IMR-90 (cell line): ENCODE results near the gene PXT1. TPM values are rescaled to one million over a fixed set of nuclear protein-coding genes. Genes with fewer than 3 reads are reported as not detected.

ENCODE experiments used
- ATAC-seq: fragments of 200-7000 bp; cut with Tn5 transposase; 2 replicates; pipeline ENCODE4 v1.9.1; 2020; ENCODE audit warnings: low read depth, mild to moderate bottlenecking, moderate library complexity
- BruUV-seq: library from RNA; stranded (reverse); fragments of 400-500 nt; replicated peaks from 2 replicates; lab custom pipeline; 2021; lab: Mats Ljungman, UMichigan
- CTCF ChIA-PET: fragments of 300-600 bp; formaldehyde crosslinking; extraction: SDS; loops from one replicate; lab custom pipeline; 2021; ENCODE audit warnings: antibody characterized with exemption; lab: Yijun Ruan, JAX
- POLR2A ChIA-PET: fragments of 300-600 bp; sonication (Branson Sonifier 250); formaldehyde crosslinking; loops from one replicate; lab custom pipeline; 2022; ENCODE audit warnings: antibody characterized with exemption; ENCODE audit not compliant: unreplicated experiment; lab: Charles Lee
- DNase-seq: peaks from one replicate; pipeline ENCODE4 v3.0.0; 2013
- H2AFZ ChIP-seq: replicated peaks from 2 replicates; pipeline ENCODE3; 2013; ENCODE audit warnings: low read length, mild to moderate bottlenecking; ENCODE audit not compliant: poor library complexity
- H2AK5ac ChIP-seq: 2 replicates; pipeline ENCODE4 v1.6.1; 2013; ENCODE audit warnings: low read depth, low read length, inconsistent platforms
- H2AK9ac ChIP-seq: replicated peaks from 2 replicates; pipeline ENCODE3; 2013; ENCODE audit warnings: mild to moderate bottlenecking, low read depth, low read length, moderate library complexity; ENCODE audit not compliant: poor library complexity
- H2BK120ac ChIP-seq: 2 replicates; pipeline ENCODE4 v1.6.1; 2013; ENCODE audit warnings: low read depth, low read length, inconsistent platforms
- H2BK15ac ChIP-seq: 3 replicates; pipeline ENCODE4 v1.6.1; 2013; ENCODE audit warnings: low read depth, low read length, inconsistent platforms
- H2BK20ac ChIP-seq: 2 replicates; pipeline ENCODE4 v1.6.1; 2013; ENCODE audit warnings: low read depth, mild to moderate bottlenecking, inconsistent platforms, low read length, moderate library complexity
- H2BK5ac ChIP-seq: 2 replicates; pipeline ENCODE4 v1.6.1; 2013; ENCODE audit warnings: mild to moderate bottlenecking, low read depth, low read length, inconsistent platforms; ENCODE audit not compliant: poor library complexity, severe bottlenecking
- H3K14ac ChIP-seq: replicated peaks from 2 replicates; pipeline ENCODE4 v1.6.1; 2013; ENCODE audit warnings: low read depth, low read length, inconsistent platforms
- H3K18ac ChIP-seq: 2 replicates; pipeline ENCODE4 v1.6.1; 2013; ENCODE audit warnings: low read depth, low read length, control low read depth
- H3K23ac ChIP-seq: 2 replicates; pipeline ENCODE4 v1.6.1; 2013; ENCODE audit warnings: low read depth, low read length, inconsistent platforms
- H3K27ac ChIP-seq: 2 replicates; pipeline ENCODE4 v1.5.1; 2013; ENCODE audit warnings: mild to moderate bottlenecking, control low read depth, low read length; ENCODE audit not compliant: insufficient read depth
- H3K27me3 ChIP-seq: 2 replicates; pipeline ENCODE4 v1.6.1; 2013; ENCODE audit warnings: low read length; ENCODE audit not compliant: control insufficient read depth, insufficient read depth
- H3K36me3 ChIP-seq: 2 replicates; pipeline ENCODE4 v1.6.1; 2013; ENCODE audit warnings: low read length, mixed read lengths; ENCODE audit not compliant: control insufficient read depth, insufficient read depth
- H3K4ac ChIP-seq: 2 replicates; pipeline ENCODE4 v1.6.1; 2013; ENCODE audit warnings: low read depth, low read length, inconsistent platforms
- H3K4me1 ChIP-seq: 2 replicates; pipeline ENCODE4 v1.6.1; 2013; ENCODE audit warnings: low read length, mixed read lengths; ENCODE audit not compliant: control insufficient read depth, insufficient read depth
- H3K4me2 ChIP-seq: 2 replicates; pipeline ENCODE4 v1.6.1; 2013; ENCODE audit warnings: low read depth, mild to moderate bottlenecking, control low read depth, low read length, moderate library complexity
- H3K4me3 ChIP-seq: 2 replicates; pipeline ENCODE4 v1.5.1; 2013; ENCODE audit warnings: low read depth, mild to moderate bottlenecking, control low read depth, low read length, moderate library complexity; ENCODE audit not compliant: insufficient read depth
- H3K56ac ChIP-seq: 2 replicates; pipeline ENCODE4 v1.6.1; 2013; ENCODE audit warnings: low read length, inconsistent platforms; ENCODE audit not compliant: insufficient read depth; ENCODE audit errors: extremely low read depth
- H3K79me1 ChIP-seq, 2 experiments: 2 replicates each; pipeline ENCODE4 v1.6.1; 2013; ENCODE audit warnings: low read length in 2 of 2, inconsistent platforms in 1 of 2, low read depth in 1 of 2
- H3K9ac ChIP-seq: 2 replicates; pipeline ENCODE4 v1.6.1; 2013; ENCODE audit warnings: low read depth, low read length, control low read depth
- H3K9me1 ChIP-seq: 2 replicates; pipeline ENCODE4 v1.6.1; 2013; ENCODE audit warnings: low read length, inconsistent platforms; ENCODE audit not compliant: insufficient read depth
- H3K9me3 ChIP-seq: 2 replicates; pipeline ENCODE4 v1.6.1; 2013; ENCODE audit warnings: low read length; ENCODE audit not compliant: control insufficient read depth, insufficient read depth
- H4K20me1 ChIP-seq: 2 replicates; pipeline ENCODE4 v1.6.1; 2013; ENCODE audit warnings: low read length, inconsistent platforms; ENCODE audit not compliant: insufficient read depth
- H4K5ac ChIP-seq: 2 replicates; pipeline ENCODE4 v1.6.1; 2013; ENCODE audit warnings: mild to moderate bottlenecking, low read depth, low read length, control low read depth
- H4K8ac ChIP-seq, 2 experiments: 2 replicates each; pipeline ENCODE4 v1.6.1; 2013; ENCODE audit warnings: low read depth in 2 of 2, low read length in 2 of 2, control low read depth in 1 of 2, inconsistent platforms in 1 of 2
- H4K91ac ChIP-seq: 2 replicates; pipeline ENCODE4 v1.6.1; 2013; ENCODE audit warnings: low read depth, low read length, inconsistent platforms; ENCODE audit not compliant: insufficient read depth
- BHLHE40 ChIP-seq: fragments of 150-350 bp; IDR thresholded peaks from 2 replicates; pipeline ENCODE4 v1.6.1; 2016; ENCODE audit warnings: mild to moderate bottlenecking, low read depth, low read length
- RCOR1 ChIP-seq: IDR thresholded peaks from 2 replicates; pipeline ENCODE4 v1.6.1; 2012; ENCODE audit warnings: mild to moderate bottlenecking, low read length, improper control_type of control experiment; ENCODE audit not compliant: insufficient replicate concordance
- WGBS, 2 experiments: methylation state at CpG; one replicate each; pipeline versions ENCODE4 v1.1.5 to v1.1.7; 2013; ENCODE audit warnings: missing lambda C conversion rate in 2 of 2; ENCODE audit not compliant: insufficient read length in 1 of 2; ENCODE audit errors: extremely low coverage in 2 of 2; 5-methylcytosine and 5-hydroxymethylcytosine counted together
- dilution Hi-C: fragments of 300-500 bp; cut with HindIII; formaldehyde crosslinking; loops from one replicate; pipeline ENCODE4 v1.14.3; 2018; ENCODE audit warnings: low sequenced_read_pairs; ENCODE audit not compliant: unreplicated experiment
- in situ Hi-C: fragments of 300-500 bp; cut with MboI; formaldehyde crosslinking; loops from 3 replicates; pipeline ENCODE4 v1.14.3; 2019; ENCODE audit warnings: low sequenced_read_pairs, inconsistent platforms, mixed read lengths
- intact Hi-C: fragments of 100-400 bp; cut with micrococcal nuclease; formaldehyde crosslinking; loops from 2 replicates; pipeline ENCODE4 v1.10.0; 2022
- polyA plus RNA-seq, 3 experiments: library from polyadenylated mRNA; depleted of rRNA; stranded (reverse); fragments of >200 nt; gene quantifications; 2 replicates each; pipeline ENCODE4 v1.2.3, GENCODE V29; 2012; ENCODE audit warnings: low replicate concordance in 1 of 3
- total RNA-seq: library from RNA; depleted of rRNA; stranded (reverse); fragments of >200 nt; gene quantifications from 2 replicates; pipeline ENCODE4 v1.2.3, GENCODE V29; 2012

PXT1 gene
- total and polyA plus RNA-seq, 2 of the 4 experiments (the other 2 are of a cell fraction): not detected

GRCh38 chr6:36353411-36353915 is 89.2 kb downstream of the PXT1 start:
- Histone ChIP-seq H3K4me2 (no peak overlapping the region), H3K9me3 (no peaks in the 10 kb centered on the region), H2AK9ac (no peak overlapping the region), H3K23ac (no peak overlapping the region), H3K9me1 (peaks cover 3% of the 10 kb centered on the region; the same call in 1 of the 2 replicates), H3K18ac (no peak overlapping the region), H4K8ac (no peak overlapping the region), H3K36me3 (no peaks in the 10 kb centered on the region), H3K4me1 (peaks cover 13% of the 10 kb centered on the region), H3K9ac (no peak overlapping the region), H2BK20ac (no peak overlapping the region), H3K79me1 (no peaks in the 10 kb centered on the region), H3K4ac (no peak overlapping the region), H3K27me3 (peaks cover 8% of the 10 kb centered on the region), H2AK5ac (no peak overlapping the region), H2BK5ac (no peak overlapping the region), H3K14ac (no peak overlapping the region), H3K4me3 (no peak overlapping the region), H3K27ac (no peak overlapping the region), H2BK120ac (no peak overlapping the region), H2BK15ac (no peak overlapping the region), H2AFZ (no peak overlapping the region), H4K20me1 (peaks cover 4% of the 10 kb centered on the region; the same call in 1 of the 2 replicates), H4K91ac (no peak overlapping the region), H3K56ac (no peak overlapping the region), H4K5ac (no peak overlapping the region)
- intact Hi-C loops (no loop called here), in situ Hi-C loops (no loop called here), dilution Hi-C loops (no loop called here)
- CTCF ChIA-PET: interaction anchor here (1.3 kb wide), 1 partner anchor 13 kb away, joined by 3 read pairs; no protein-coding TSS in a partner anchor
- WGBS, 2 experiments: no CpG with 5 or more reads among the region's 4 CpGs
- TF ChIP-seq RCOR1 (no peak), BHLHE40 (peak; percentile 67)
- no TSS peak for BruUV-seq
- POLR2A ChIA-PET: no interaction called here
- no peak for ATAC-seq
- peak; percentile 38 for DNase-seq
